Keratinocyte (primary cell): ENCODE results near the gene THOC7. TPM values are rescaled to one million over a fixed set of nuclear protein-coding genes. Genes with fewer than 3 reads are reported as not detected.

Experiments used
- DNase-seq: peaks from one replicate; pipeline ENCODE4 v3.0.0-alpha.2; 2011; ENCODE audit warnings: low read depth, missing footprints, low spot score
- FAIRE-seq: peaks from 2 replicates; lab custom pipeline; 2011; peaks lifted over from hg19 to GRCh38; lab: Jason Lieb, UNC
- H2AFZ ChIP-seq: 2 replicates; pipeline ENCODE4 v1.6.0; 2012; ENCODE audit warnings: low read length, control low read depth, inconsistent platforms; ENCODE audit not compliant: control insufficient read depth
- H3K27ac ChIP-seq: 2 replicates; pipeline ENCODE4 v1.5.1; 2011; ENCODE audit warnings: low read length; ENCODE audit not compliant: control insufficient read depth, insufficient read depth
- H3K27me3 ChIP-seq: 3 replicates; pipeline ENCODE4 v1.6.0; 2011; ENCODE audit warnings: low read length; ENCODE audit not compliant: control insufficient read depth, insufficient read depth; ENCODE audit errors: extremely low read depth
- H3K36me3 ChIP-seq, 2 experiments: 2 replicates in 1 of 2; 3 replicates in 1 of 2; pipeline ENCODE4 v1.5.1; 2011; ENCODE audit warnings: low read length in 2 of 2, mild to moderate bottlenecking in 1 of 2; ENCODE audit not compliant: control insufficient read depth in 2 of 2, insufficient read depth in 2 of 2; ENCODE audit errors: extremely low read depth in 1 of 2
- H3K4me1 ChIP-seq: 3 replicates; pipeline ENCODE4 v1.5.1; 2011; ENCODE audit warnings: low read length; ENCODE audit not compliant: control insufficient read depth, insufficient read depth; ENCODE audit errors: extremely low read depth
- H3K4me2 ChIP-seq: 3 replicates; pipeline ENCODE4 v1.6.0; 2011; ENCODE audit warnings: low read depth, low read length; ENCODE audit not compliant: control insufficient read depth, insufficient read depth; ENCODE audit errors: extremely low read depth
- H3K4me3 ChIP-seq, 3 experiments: fragments of 200-600 bp in 1 of 3; sonication (generic) in 1 of 3; 2 replicates in 2 of 3; 3 replicates in 1 of 3; pipeline ENCODE4 v1.5.1; 2011 to 2016; ENCODE audit warnings: low read length in 3 of 3, mild to moderate bottlenecking in 3 of 3, control low read depth in 2 of 3, inconsistent platforms in 1 of 3, low read depth in 1 of 3, mixed read lengths in 1 of 3, mixed run types in 1 of 3, moderate library complexity in 1 of 3; ENCODE audit not compliant: control insufficient read depth in 2 of 3, insufficient read depth in 2 of 3; ENCODE audit errors: extremely low read depth in 1 of 3
- H3K79me2 ChIP-seq: 2 replicates; pipeline ENCODE4 v1.6.0; 2012; ENCODE audit warnings: low read length; ENCODE audit not compliant: control insufficient read depth, insufficient read depth
- H3K9ac ChIP-seq: 3 replicates; pipeline ENCODE4 v1.6.0; 2011; ENCODE audit warnings: low read length; ENCODE audit not compliant: control insufficient read depth, insufficient read depth; ENCODE audit errors: extremely low read depth
- H3K9me1 ChIP-seq: 3 replicates; pipeline ENCODE4 v1.6.0; 2011; ENCODE audit warnings: low read length; ENCODE audit not compliant: control insufficient read depth, insufficient read depth; ENCODE audit errors: extremely low read depth
- H3K9me3 ChIP-seq: 2 replicates; pipeline ENCODE4 v1.5.1; 2012; ENCODE audit warnings: low read depth, low read length; ENCODE audit not compliant: control insufficient read depth
- H4K20me1 ChIP-seq: 3 replicates; pipeline ENCODE4 v1.6.0; 2011; ENCODE audit warnings: low read length; ENCODE audit not compliant: control insufficient read depth, insufficient read depth; ENCODE audit errors: extremely low read depth
- CTCF ChIP-seq, 3 experiments: IDR thresholded peaks in 1 of 3; conservative IDR thresholded peaks in 1 of 3; optimal IDR thresholded peaks in 1 of 3; 2 replicates in 2 of 3; 3 replicates in 1 of 3; pipeline versions ENCODE3 to v1.5.1; 2011; ENCODE audit warnings: low read length in 3 of 3, mild to moderate bottlenecking in 3 of 3, moderate library complexity in 2 of 3, control low read depth in 1 of 3, inconsistent platforms in 1 of 3; ENCODE audit not compliant: insufficient read depth in 2 of 3; ENCODE audit errors: extremely low read depth in 1 of 3
- EZH2 ChIP-seq: IDR thresholded peaks from one replicate; pipeline ENCODE4 v1.6.1; 2012; ENCODE audit warnings: inconsistent platforms, mild to moderate bottlenecking, low read length, moderate library complexity
- dilution Hi-C: fragments of 300-500 bp; cut with MboI; formaldehyde crosslinking; loops from one replicate; pipeline ENCODE4 v1.7.0; 2020; ENCODE audit warnings: low sequenced_read_pairs; ENCODE audit not compliant: extremely low pct_ligation_motif_present
- polyA plus RNA-seq, 5 experiments: library from polyadenylated mRNA; depleted of rRNA in 3 of 5; stranded (reverse) in 3 of 5; stranded (forward) in 1 of 5; unstranded in 1 of 5; fragments of >200 nt; gene quantifications; 1 replicate in 1 of 5; 2 replicates in 3 of 5; 3 replicates in 1 of 5; pipeline versions ENCODE4 v1.2.1 to v1.2.3, GENCODE V29; 2011 to 2012; ENCODE audit warnings: missing spikeins in 2 of 5, low read depth in 1 of 5, low replicate concordance in 1 of 5

The THOC7 gene
- polyA plus RNA-seq, 1 donor (not counting 4 experiments of a cell fraction or from before 2014, with no cell fraction given) = 131 TPM

GRCh38 chr3:63857311-63857710 is 6.3 kb downstream of the THOC7 start:
- Histone ChIP-seq H3K4me2 (peak overlapping the region; percentile 52), H3K27ac (no peak overlapping the region), H3K27me3 (no peaks in the 10 kb centered on the region), H3K4me3 (no peak overlapping the region), H3K79me2 (peaks cover 76% of the 10 kb centered on the region), H3K9me1 (peaks cover 3% of the 10 kb centered on the region), H2AFZ (no peak overlapping the region), H3K36me3 (no peaks in the 10 kb centered on the region), H4K20me1 (no peaks in the 10 kb centered on the region), H3K4me1 (peaks cover 26% of the 10 kb centered on the region), H3K9me3 (no peaks in the 10 kb centered on the region), H3K9ac (no peak overlapping the region)
- no peak for TF ChIP-seq EZH2
- TF ChIP-seq CTCF (optimal IDR thresholded peaks at IDR 0.05 in 1 of 3, IDR thresholded peaks at IDR 0.05 in 1 of 3, conservative IDR thresholded peaks at IDR 0.05 in 1 of 3; ENCODE audit: extremely low read depth in 1 of 3, insufficient read depth in 2 of 3, low read length in 3 of 3) = no peak
- DNase-seq = no peak
- peak; percentile 55 for FAIRE-seq
- dilution Hi-C loops = no loop called here

- H3K9me3 ChIP-seq = no peaks in the 10 kb centered on the region
- no peak overlapping the region for H3K9ac ChIP-seq
- no peaks in the 10 kb centered on the region for H3K36me3 ChIP-seq
- peak overlapping the region; percentile 25 for H3K4me2 ChIP-seq
- peak overlapping the region; percentile 3 for H3K27ac ChIP-seq
- H3K4me3 ChIP-seq = no peak overlapping the region
- DNase-seq (no peak), FAIRE-seq (peak; percentile 81)
- H3K4me1 ChIP-seq = peaks cover 22% of the 10 kb centered on the region
- dilution Hi-C loops = no loop called here
- TF ChIP-seq EZH2 = no peak
- TF ChIP-seq CTCF (optimal IDR thresholded peaks at IDR 0.05 in 1 of 3, IDR thresholded peaks at IDR 0.05 in 1 of 3, conservative IDR thresholded peaks at IDR 0.05 in 1 of 3; ENCODE audit: extremely low read depth in 1 of 3, insufficient read depth in 2 of 3, low read length in 3 of 3) = no peak
- H2AFZ ChIP-seq = no peak overlapping the region
- H3K27me3 ChIP-seq = no peaks in the 10 kb centered on the region
- H4K20me1 ChIP-seq = no peaks in the 10 kb centered on the region
- no peaks in the 10 kb centered on the region for H3K9me1 ChIP-seq
- H3K79me2 ChIP-seq = peaks cover 66% of the 10 kb centered on the region
Measured at GRCh38 chr3:63855333-63855940, 8.2 kb downstream of the THOC7 start.
